Activated CD4-positive, alpha-beta T cell treated with anti-CD3 and anti-CD28 coated beads, Interleukin-2, amount 10 ng/mL, durations not matched to agents 24 days and 14 days (primary cell): Measurements from ENCODE around the gene GDF2. TPM values are rescaled to one million over a fixed set of nuclear protein-coding genes. Genes with fewer than 3 reads are reported as not detected.

ENCODE experiments used
- DNase-seq: peaks from one replicate; pipeline ENCODE4 v3.0.0; 2022
- H3K27ac Mint-ChIP-seq: one replicate; pipeline ENCODE4 v1.8.0; 2022; ENCODE audit warnings: mild to moderate bottlenecking, mixed read lengths
- H3K27me3 Mint-ChIP-seq: one replicate; pipeline ENCODE4 v1.8.0; 2022; ENCODE audit warnings: mixed read lengths
- H3K36me3 Mint-ChIP-seq: one replicate; pipeline ENCODE4 v1.8.0; 2022; ENCODE audit warnings: low read depth, mild to moderate bottlenecking, mixed read lengths
- H3K4me1 Mint-ChIP-seq: one replicate; pipeline ENCODE4 v1.8.0; 2021; ENCODE audit warnings: mixed read lengths
- H3K4me3 Mint-ChIP-seq: one replicate; pipeline ENCODE4 v1.8.0; 2022; ENCODE audit warnings: mild to moderate bottlenecking, moderate library complexity, mixed read lengths
- H3K9me3 Mint-ChIP-seq: one replicate; pipeline ENCODE4 v1.8.0; 2021; ENCODE audit warnings: mixed read lengths
- intact Hi-C: fragments of 100-400 bp; cut with micrococcal nuclease; formaldehyde crosslinking; loops from one replicate; pipeline ENCODE4 v1.15.1; 2023
- total RNA-seq: library from RNA; stranded (reverse); gene quantifications from 2 replicates; pipeline ENCODE4 v1.2.3, GENCODE V29; 2022

The GDF2 gene
- total RNA-seq, 1 donor from 2014 or later = not detected

- H3K4me3 Mint-ChIP-seq = peak overlapping the region; percentile 39
- intact Hi-C loops = loop anchor here (1.0 to 5.0 kb wide), 3 partner anchors 130 to 288 kb away; no protein-coding TSS in a partner anchor
Observed at GRCh38 chr10:47311932-47312662, 10.2 kb upstream of the GDF2 start.

DNA sequence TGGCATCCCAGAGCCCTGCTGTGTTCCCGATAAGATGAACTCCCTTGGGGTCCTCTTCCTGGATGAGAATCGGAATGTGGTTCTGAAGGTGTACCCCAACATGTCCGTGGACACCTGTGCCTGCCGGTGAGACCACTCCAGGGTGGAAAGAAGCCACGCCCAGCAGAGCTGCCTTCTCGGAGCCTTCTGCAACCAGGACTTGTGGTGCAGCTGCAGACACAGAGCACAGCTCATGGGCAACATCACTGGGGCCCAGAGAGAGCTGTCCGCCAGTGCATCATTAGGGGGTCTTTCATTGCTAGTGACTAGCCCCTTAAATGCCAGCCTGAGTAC lies 9.6 kb upstream of the GDF2 start:
- no peaks in the 10 kb centered on the region for H3K36me3 Mint-ChIP-seq
- H3K27me3 Mint-ChIP-seq = no peaks in the 10 kb centered on the region
- no peak overlapping the region for H3K27ac Mint-ChIP-seq
- intact Hi-C loops = loop anchor here (1.0 to 5.0 kb wide), 3 partner anchors 130 to 288 kb away; no protein-coding TSS in a partner anchor
- peaks cover 13% of the 10 kb centered on the region for H3K4me1 Mint-ChIP-seq
- H3K9me3 Mint-ChIP-seq = no peaks in the 10 kb centered on the region
- DNase-seq = no peak
- no peak overlapping the region for H3K4me3 Mint-ChIP-seq

More at GRCh38 chr10:47311932-47312662, 10.2 kb upstream of the GDF2 start:
- peaks cover 13% of the 10 kb centered on the region for H3K4me1 Mint-ChIP-seq
- H3K36me3 Mint-ChIP-seq = no peaks in the 10 kb centered on the region
- H3K9me3 Mint-ChIP-seq = no peaks in the 10 kb centered on the region
- DNase-seq = peak; percentile 94
- H3K27ac Mint-ChIP-seq = peak overlapping the region; percentile 48
- H3K27me3 Mint-ChIP-seq = peaks cover under 1% of the 10 kb centered on the region

- Mint-ChIP-seq H3K4me1 (peaks cover 13% of the 10 kb centered on the region), H3K27ac (no peak overlapping the region), H3K27me3 (no peaks in the 10 kb centered on the region), H3K36me3 (no peaks in the 10 kb centered on the region), H3K9me3 (no peaks in the 10 kb centered on the region), H3K4me3 (no peak overlapping the region)
- intact Hi-C loops = loop anchor here (5.0 kb wide), 1 partner anchor 132 kb away; no protein-coding TSS in a partner anchor
- no peak for DNase-seq
Observed at GRCh38 chr10:47314416-47314970, 7.8 kb upstream of the GDF2 start.

DNA sequence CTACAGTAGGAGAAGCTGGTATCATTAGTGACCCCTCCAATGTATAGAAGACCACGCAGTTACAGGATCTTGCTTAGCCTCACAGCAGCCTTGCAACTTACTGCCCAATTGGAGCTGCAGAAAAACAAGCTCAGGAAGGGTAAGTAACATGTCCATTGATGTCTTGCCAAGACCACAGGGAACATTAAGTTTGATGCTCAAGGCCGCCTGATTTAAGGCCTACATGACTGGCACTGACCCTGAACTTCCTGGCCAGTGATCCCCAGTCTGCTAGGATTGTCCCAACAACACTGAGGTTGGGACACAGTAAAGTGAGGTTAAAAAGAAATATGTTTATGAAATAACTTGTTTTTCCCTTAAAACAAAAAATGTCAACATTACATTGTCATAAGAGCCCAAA lies 6.8 kb upstream of the GDF2 start:
- H3K4me3 Mint-ChIP-seq = no peak overlapping the region
- no peaks in the 10 kb centered on the region for H3K36me3 Mint-ChIP-seq
- H3K9me3 Mint-ChIP-seq = no peaks in the 10 kb centered on the region
- no peak overlapping the region for H3K27ac Mint-ChIP-seq
- intact Hi-C loops = no loop called here
- H3K4me1 Mint-ChIP-seq = peaks cover 13% of the 10 kb centered on the region
- DNase-seq = no peak
- H3K27me3 Mint-ChIP-seq = no peaks in the 10 kb centered on the region

DNA sequence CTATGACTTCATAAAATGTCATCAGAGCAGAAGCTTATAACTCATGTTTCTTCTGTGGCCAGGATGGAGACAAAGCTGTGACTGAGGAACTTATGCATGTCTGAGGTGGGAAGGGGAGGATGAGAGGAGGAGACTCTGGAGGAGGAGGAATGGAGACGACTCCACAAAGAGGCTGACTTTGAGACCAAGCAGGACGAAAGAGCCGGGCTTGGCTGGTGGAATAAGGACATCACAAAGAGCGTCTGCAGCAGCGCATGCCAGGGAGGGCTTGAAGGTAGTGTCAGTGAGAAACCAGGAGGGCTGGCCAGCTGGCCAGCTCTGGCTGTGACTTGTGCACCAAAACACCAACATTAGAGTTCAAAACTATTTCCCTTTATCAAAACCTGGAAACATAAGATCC lies 6.1 kb upstream of the GDF2 start:
- no peak overlapping the region for H3K27ac Mint-ChIP-seq
- H3K36me3 Mint-ChIP-seq = no peaks in the 10 kb centered on the region
- intact Hi-C loops = no loop called here
- H3K9me3 Mint-ChIP-seq = no peaks in the 10 kb centered on the region
- no peaks in the 10 kb centered on the region for H3K27me3 Mint-ChIP-seq
- no peak overlapping the region for H3K4me3 Mint-ChIP-seq
- peaks cover 10% of the 10 kb centered on the region for H3K4me1 Mint-ChIP-seq
- DNase-seq = no peak

DNA sequence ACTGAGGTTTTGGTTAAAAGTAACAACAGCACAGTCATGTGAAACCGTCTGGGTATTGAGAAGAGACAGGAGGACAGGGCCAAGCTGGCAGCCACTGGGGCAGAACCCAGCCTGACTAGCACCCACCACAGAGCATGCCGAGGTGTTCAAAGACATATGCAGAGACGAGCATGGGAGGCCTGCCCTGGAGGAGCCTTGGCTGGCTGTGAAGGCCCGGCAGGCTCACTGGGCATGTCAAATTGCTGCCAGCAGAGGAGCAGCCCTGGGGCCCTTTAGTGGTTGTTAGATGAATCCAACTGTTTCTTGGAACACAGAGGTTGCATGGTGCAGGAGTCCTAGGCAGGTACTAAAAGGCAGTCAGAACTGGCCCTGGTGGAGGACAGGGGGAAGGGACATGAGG lies 5.0 kb upstream of the GDF2 start:
- Mint-ChIP-seq H3K27me3 (no peaks in the 10 kb centered on the region), H3K9me3 (no peaks in the 10 kb centered on the region), H3K36me3 (no peaks in the 10 kb centered on the region), H3K4me3 (no peak overlapping the region), H3K4me1 (no peaks in the 10 kb centered on the region), H3K27ac (no peak overlapping the region)
- no peak for DNase-seq
- intact Hi-C loops = no loop called here

DNA sequence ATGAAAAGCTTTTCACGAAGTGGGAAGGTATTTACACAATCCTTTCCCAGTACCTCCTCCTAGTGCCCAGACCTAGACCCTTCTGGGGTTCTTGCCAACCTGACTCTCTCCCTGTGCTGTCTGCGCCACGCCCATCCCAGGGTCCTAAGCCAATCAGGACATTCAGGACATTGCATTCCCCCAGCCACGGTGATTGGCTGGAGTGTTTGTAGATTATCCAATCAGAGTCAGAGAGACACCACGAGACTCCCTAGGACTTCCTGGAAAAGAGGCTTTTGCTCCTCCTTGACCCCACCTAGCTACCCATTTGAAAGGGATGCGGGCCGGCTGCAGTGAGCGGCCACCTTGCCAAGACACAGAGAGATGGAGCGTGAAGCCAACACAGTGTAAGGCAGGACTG lies 3.5 kb upstream of the GDF2 start:
- intact Hi-C loops = no loop called here
- H3K36me3 Mint-ChIP-seq = no peaks in the 10 kb centered on the region
- no peaks in the 10 kb centered on the region for H3K4me1 Mint-ChIP-seq
- no peak overlapping the region for H3K27ac Mint-ChIP-seq
- DNase-seq = no peak
- no peaks in the 10 kb centered on the region for H3K9me3 Mint-ChIP-seq
- no peaks in the 10 kb centered on the region for H3K27me3 Mint-ChIP-seq
- no peak overlapping the region for H3K4me3 Mint-ChIP-seq

DNA sequence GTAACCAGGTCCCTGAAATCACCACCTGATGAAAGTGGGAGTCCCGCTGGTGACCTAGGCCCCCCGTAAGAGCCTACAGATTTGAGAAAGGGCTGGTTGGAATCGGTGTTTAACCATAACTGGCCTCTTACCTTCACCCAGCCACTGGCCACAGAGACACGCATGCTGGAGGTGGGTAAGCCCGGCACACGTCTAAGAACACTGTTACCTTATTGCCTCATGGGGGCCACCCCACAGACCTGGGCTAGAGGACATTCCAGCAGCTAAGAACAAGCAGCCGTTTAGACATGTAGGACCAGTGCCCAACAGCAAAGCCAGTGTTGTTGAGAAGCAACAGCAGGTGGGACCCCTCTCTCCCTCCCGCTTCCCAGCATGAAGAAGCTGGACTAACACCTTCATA lies 2.5 kb upstream of the GDF2 start:
- Mint-ChIP-seq H3K4me3 (no peak overlapping the region), H3K36me3 (no peaks in the 10 kb centered on the region), H3K4me1 (no peaks in the 10 kb centered on the region), H3K27me3 (no peaks in the 10 kb centered on the region), H3K27ac (no peak overlapping the region), H3K9me3 (no peaks in the 10 kb centered on the region)
- intact Hi-C loops = no loop called here
- no peak for DNase-seq

DNA sequence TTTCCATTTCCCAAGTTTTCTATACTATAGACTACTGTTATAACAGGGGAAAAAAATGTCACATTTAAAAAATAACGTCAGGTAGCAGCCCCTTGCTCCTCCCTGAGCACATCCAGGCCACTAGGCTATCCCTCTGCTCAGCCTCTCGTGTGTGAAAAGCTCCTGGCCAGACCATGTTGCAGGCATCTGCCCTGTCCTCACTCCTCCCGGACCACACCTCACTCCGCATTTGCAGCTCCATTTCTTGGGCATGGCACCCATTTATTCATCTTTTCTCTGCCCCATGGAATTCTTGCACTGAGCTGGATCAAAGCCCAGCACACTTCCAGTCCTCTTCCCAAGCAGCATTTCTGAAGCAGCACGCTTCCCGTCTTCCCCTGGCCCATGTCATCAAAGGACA lies 1.4 kb upstream of the GDF2 start:
- Mint-ChIP-seq H3K9me3 (no peaks in the 10 kb centered on the region), H3K4me1 (no peaks in the 10 kb centered on the region), H3K36me3 (no peaks in the 10 kb centered on the region), H3K27me3 (no peaks in the 10 kb centered on the region), H3K27ac (no peak overlapping the region), H3K4me3 (no peak overlapping the region)
- no peak for DNase-seq
- intact Hi-C loops = no loop called here

DNA sequence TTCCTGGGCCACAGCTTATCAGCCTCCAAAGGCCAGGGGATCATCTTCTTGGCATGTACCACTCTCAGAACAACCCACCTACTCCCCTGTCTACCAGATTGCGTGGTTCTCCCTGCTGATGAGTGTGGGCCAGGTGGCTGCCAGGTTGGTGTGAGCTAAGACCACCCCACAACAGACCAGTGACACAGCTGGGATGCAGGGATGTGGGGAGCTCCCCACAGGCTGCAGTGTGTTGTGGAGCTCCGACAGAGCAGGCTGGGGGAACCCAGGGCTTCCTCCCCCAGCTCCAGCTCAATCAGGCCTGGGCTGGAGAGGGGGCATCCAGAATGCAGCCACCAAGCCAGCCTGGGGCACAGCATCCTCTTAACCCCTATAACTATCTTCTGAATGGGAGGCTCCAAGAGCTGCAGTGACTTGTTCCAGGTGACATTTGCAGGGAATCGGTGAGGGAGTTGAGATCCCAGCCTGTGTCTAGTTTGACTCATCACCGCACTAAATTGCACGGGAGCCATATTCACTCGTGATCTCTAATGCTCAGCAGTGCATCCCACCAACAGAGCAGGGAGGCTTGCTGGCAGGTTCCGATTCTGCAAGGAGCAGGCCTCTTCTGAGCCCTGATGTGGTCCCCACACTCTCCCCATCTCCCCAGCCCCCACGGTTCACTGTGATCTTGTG lies 596 bp upstream of the GDF2 start:
- Mint-ChIP-seq H3K36me3 (no peaks in the 10 kb centered on the region), H3K9me3 (no peaks in the 10 kb centered on the region), H3K27ac (no peak overlapping the region), H3K27me3 (no peaks in the 10 kb centered on the region), H3K4me1 (no peaks in the 10 kb centered on the region), H3K4me3 (no peak overlapping the region)
- DNase-seq = no peak
- intact Hi-C loops = no loop called here

- Mint-ChIP-seq H3K27me3 (no peaks in the 10 kb centered on the region), H3K36me3 (no peaks in the 10 kb centered on the region), H3K9me3 (peaks cover 7% of the 10 kb centered on the region), H3K27ac (no peak overlapping the region), H3K4me1 (no peaks in the 10 kb centered on the region), H3K4me3 (no peak overlapping the region)
- intact Hi-C loops = no loop called here
- DNase-seq = no peak
Observed at GRCh38 chr10:47323087-47323486, 833 bp downstream of the GDF2 start.

- no peaks in the 10 kb centered on the region for H3K27me3 Mint-ChIP-seq
- no peaks in the 10 kb centered on the region for H3K4me1 Mint-ChIP-seq
- H3K4me3 Mint-ChIP-seq = no peak overlapping the region
- H3K36me3 Mint-ChIP-seq = no peaks in the 10 kb centered on the region
- intact Hi-C loops = no loop called here
- peaks cover 13% of the 10 kb centered on the region for H3K9me3 Mint-ChIP-seq
- DNase-seq = no peak
- no peak overlapping the region for H3K27ac Mint-ChIP-seq
Observed at GRCh38 chr10:47323636-47324296, 1.5 kb downstream of the GDF2 start.

GRCh38 chr10:47325303-47326291 lies 3.3 kb downstream of the GDF2 start:
- Mint-ChIP-seq H3K36me3 (no peaks in the 10 kb centered on the region), H3K27ac (no peak overlapping the region), H3K27me3 (no peaks in the 10 kb centered on the region), H3K9me3 (peaks cover 13% of the 10 kb centered on the region), H3K4me3 (no peak overlapping the region), H3K4me1 (no peaks in the 10 kb centered on the region)
- intact Hi-C loops = no loop called here
- DNase-seq = no peak
